Measurements from ENCODE around the gene TRIM69. TPM values are rescaled to one million over a fixed set of nuclear protein-coding genes. Genes with fewer than 3 reads are reported as not detected.
A peak's percentile ranks its signal among the peaks of the same experiment; 100 is the strongest.

The TRIM69 gene
- total and polyA plus RNA-seq, 12 donors, result 25.2 to 146 (median 69.0) TPM

- ATAC-seq (peak in 1 of 8 donors; percentile 40), DNase-seq (no peak)
- no peaks in the 10 kb centered on the region for H3K4me1 ChIP-seq
- TF ChIP-seq CTCF (IDR thresholded peaks at IDR 0.05), result no peak
- intact Hi-C loops (cut with DNase I), result no loop called here
- H3K9me3 ChIP-seq, result no peaks in the 10 kb centered on the region
- H3K4me3 ChIP-seq, result no peak overlapping the region
- peaks cover 0 to 3% (median 0%) of the 10 kb centered on the region in 7 donors for H3K27me3 ChIP-seq
- H3K27ac ChIP-seq, result no peak overlapping the region
- no peaks in the 10 kb centered on the region for H3K36me3 ChIP-seq
- WGBS, 2 donors, result 48 to 57% methylated on average over 3 of the region's 3 CpGs
Measured at GRCh38 chr15:44811337-44811736, 75.0 kb downstream of the TRIM69 start.

DNA sequence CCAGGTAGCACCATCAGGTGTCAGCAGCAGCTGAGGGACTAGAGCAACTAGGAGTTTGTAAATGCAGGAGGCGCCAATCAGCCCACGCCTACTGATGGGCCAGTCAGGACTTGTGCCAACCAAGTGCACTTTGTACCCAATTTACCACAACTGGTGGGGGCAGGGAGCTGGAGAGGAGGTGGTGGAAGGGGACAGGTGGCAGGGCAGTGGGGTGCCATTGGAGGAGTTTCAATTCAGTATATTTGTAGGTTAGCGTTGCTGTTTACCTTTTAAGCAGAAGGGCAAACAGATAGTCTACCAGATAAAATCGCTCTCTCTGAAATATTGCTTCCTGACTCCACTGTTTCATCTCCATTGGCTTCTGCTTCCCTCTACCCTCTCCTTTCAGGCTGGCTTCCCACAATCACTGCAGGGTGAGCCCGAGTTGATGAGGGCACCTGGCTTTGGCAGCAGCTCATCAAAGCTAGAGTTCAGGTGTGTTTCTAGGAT lies 75.7 kb downstream of the TRIM69 start:
- Histone ChIP-seq H3K36me3 (no peaks in the 10 kb centered on the region), H3K27ac (no peak overlapping the region), H3K4me1 (no peaks in the 10 kb centered on the region), H3K27me3 (peaks cover 0 to 3% (median 0%) of the 10 kb centered on the region in 7 donors), H3K4me3 (no peak overlapping the region), H3K9me3 (no peaks in the 10 kb centered on the region)
- 73 to 78% methylated on average over 5 of the region's 5 CpGs for WGBS, 2 donors
- DNase-seq (no peak), ATAC-seq (peak in 2 of 8 donors; percentile 63 to 66)
- TF ChIP-seq CTCF (IDR thresholded peaks at IDR 0.05), result no peak
- intact Hi-C loops (cut with DNase I), result no loop called here

- peak in 3 of 9 donors; percentile 18 to 34 (median 25) for TF ChIP-seq CTCF (IDR thresholded peaks at IDR 0.05)
- peak in 4 of 8 donors; percentile 52 to 86 (median 82) for ATAC-seq
- Histone ChIP-seq H3K4me3 (no peak overlapping the region), H3K27ac (no peak overlapping the region), H3K4me1 (no peaks in the 10 kb centered on the region), H3K9me3 (no peaks in the 10 kb centered on the region), H3K27me3 (no peaks in the 10 kb centered on the region), H3K36me3 (no peaks in the 10 kb centered on the region)
- DNase-seq, result no peak
- intact Hi-C loops (cut with DNase I), result no loop called here
- 52 to 61% methylated on average over 3 of the region's 3 CpGs for WGBS, 2 donors
Measured at GRCh38 chr15:44813231-44813630, 76.9 kb downstream of the TRIM69 start.

Other genes with a start within 250 kb of the TRIM69 start
- gene EIF3J, start 199.4 kb upstream of the TRIM69 start, total RNA-seq, result 100 to 1,000 TPM in 1 of 10 donors, 10 to 100 TPM in 9; 64.5 to 105 (median 81.4) TPM
- 10 to 100 TPM; 30.4 to 86.6 TPM for gene EIF3J, start 199.4 kb upstream of the TRIM69 start, polyA plus RNA-seq
- gene SPG11, start 72.9 kb upstream of the TRIM69 start, total RNA-seq, result 10 to 100 TPM; 43.6 to 63.4 (median 52.7) TPM
- 10 to 100 TPM; 17.4 to 43.7 TPM for gene SPG11, start 72.9 kb upstream of the TRIM69 start, polyA plus RNA-seq
- 1 to 10 TPM in 9 of 10 donors, under 1 TPM in 1; 0.77 to 8.6 (median 3.1) TPM for gene PATL2, start 25.2 kb upstream of the TRIM69 start, total RNA-seq
- gene PATL2, start 25.2 kb upstream of the TRIM69 start, polyA plus RNA-seq, result 1 to 10 TPM in 1 of 2 donors, under 1 TPM in 1; 0.33 to 2.1 TPM
- 1,000 to 10,000 TPM in 6 of 10 donors, 100 to 1,000 TPM in 4; 782 to 5,382 (median 1,085) TPM for gene B2M, start 25.0 kb upstream of the TRIM69 start, total RNA-seq
- gene B2M, start 25.0 kb upstream of the TRIM69 start, polyA plus RNA-seq, result 1,000 to 10,000 TPM in 1 of 2 donors, 100 to 1,000 TPM in 1; 833 to 1,897 TPM
- gene TERB2, start 220.2 kb downstream of the TRIM69 start, total RNA-seq, result not detected
- gene TERB2, start 220.2 kb downstream of the TRIM69 start, polyA plus RNA-seq, result not detected

Measured in heart right ventricle (tissue), 16 donors.